K562 (cell line): ENCODE measurements around the gene NEURL1.

Experiments used
- CTCF ChIP-seq, 3 experiments: IDR thresholded peaks in 2 of 3; conservative IDR thresholded peaks in 1 of 3; 2 replicates each; pipeline ENCODE4 v1.5.1; 2011 to 2012; ENCODE audit warnings: low read length in 3 of 3, mild to moderate bottlenecking in 3 of 3, control low read depth in 2 of 3, improper control_type of control experiment in 1 of 3, inconsistent platforms in 1 of 3, low read depth in 1 of 3, mixed read lengths in 1 of 3, moderate library complexity in 1 of 3; ENCODE audit not compliant: insufficient read depth in 2 of 3
- NONO ChIP-seq, 2 experiments: fragments of 200-400 bp in 1 of 2; fragments of 450-650 bp in 1 of 2; formaldehyde crosslinking in 1 of 2; IDR thresholded peaks; 2 replicates each; pipeline ENCODE4 v1.6.1; 2017; ENCODE audit warnings: low read depth in 2 of 2, mild to moderate bottlenecking in 2 of 2, moderate library complexity in 2 of 2, low read length in 1 of 2

- no peak for TF ChIP-seq NONO (IDR thresholded peaks at IDR 0.05; ENCODE audit: low read depth in 2 of 2, low read length in 1 of 2)
- TF ChIP-seq CTCF (IDR thresholded peaks at IDR 0.05 in 2 of 3, conservative IDR thresholded peaks at IDR 0.05 in 1 of 3; ENCODE audit: insufficient read depth in 2 of 3, low read depth in 1 of 3, low read length in 3 of 3): no peak
Observed at GRCh38 chr10:103499881-103500280, 6.4 kb downstream of the NEURL1 start.
